Thyroid gland (tissue), 4 donors: ENCODE measurements around the gene P2RX3. TPM values are rescaled to one million over a fixed set of nuclear protein-coding genes. Genes with fewer than 3 reads are reported as not detected.

Source experiments
- DNase-seq, 2 donors: peaks; one replicate each; pipeline ENCODE4 v3.0.0-alpha.2; 2019
- H3K27ac ChIP-seq, 3 donors: fragments of 200-600 bp; sonication (generic); 1 replicate in 2 of 3; 2 replicates in 1 of 3; pipeline ENCODE4 v1.5.1; 2016 to 2019; ENCODE audit warnings: mild to moderate bottlenecking in 1 of 3, moderate library complexity in 1 of 3
- H3K27me3 ChIP-seq: fragments of 200-600 bp; sonication (generic); one replicate; pipeline ENCODE4 v1.5.1; 2019
- H3K36me3 ChIP-seq, 2 donors: fragments of 200-600 bp; sonication (generic); one replicate each; pipeline ENCODE4 v1.5.1; 2016 to 2019
- H3K4me1 ChIP-seq, 2 donors: fragments of 200-600 bp; sonication (generic); one replicate each; pipeline ENCODE4 v1.5.1; 2017 to 2019
- H3K4me3 ChIP-seq, 3 donors: fragments of 200-600 bp; sonication (generic); replicated peaks in 1 of 3; 1 replicate in 2 of 3; 2 replicates in 1 of 3; pipeline ENCODE4 v1.5.1; 2016; ENCODE audit warnings: mild to moderate bottlenecking in 1 of 3
- H3K9me3 ChIP-seq: fragments of 200-600 bp; sonication (generic); one replicate; pipeline ENCODE4 v1.5.1; 2017
- CTCF ChIP-seq, 6 experiments: fragments of 200-600 bp in 3 of 6; fragments of 450-650 bp in 3 of 6; sonication (generic) in 3 of 6; IDR thresholded peaks; one replicate each; pipeline ENCODE4 v1.5.1; 2016 to 2019; ENCODE audit warnings: antibody characterized with exemption in 6 of 6, mild to moderate bottlenecking in 2 of 6, inconsistent platforms in 1 of 6, moderate library complexity in 1 of 6
- POLR2A ChIP-seq, 2 donors: fragments of 450-650 bp; IDR thresholded peaks; one replicate each; pipeline ENCODE4 v1.6.1; 2017; ENCODE audit warnings: antibody characterized with exemption in 2 of 2, mild to moderate bottlenecking in 2 of 2, moderate library complexity in 1 of 2
- WGBS, 2 donors: methylation state at CpG; one replicate each; pipeline ENCODE4 v1.1.5; 2017; 5-methylcytosine and 5-hydroxymethylcytosine counted together
- intact Hi-C: fragments of 100-400 bp; cut with DNase I; formaldehyde crosslinking; loops from one replicate; pipeline ENCODE4 v1.15.1; 2023
- total RNA-seq, 4 donors: library from RNA; depleted of rRNA; stranded (reverse); fragments of >200 nt; gene quantifications; one replicate each; pipeline ENCODE4 v1.2.3, GENCODE V29; 2016

P2RX3 gene
- total RNA-seq, 4 donors from 2014 or later: not detected

GRCh38 chr11:57344826-57345225, 6.7 kb downstream of the P2RX3 start:
- H3K27me3 ChIP-seq: no peaks in the 10 kb centered on the region
- WGBS, 2 donors: 90 to 92% methylated on average over 10 of the region's 10 CpGs
- no peak overlapping the region for H3K27ac ChIP-seq
- intact Hi-C loops: loop anchor here (2.0 to 10.0 kb wide), 3 partner anchors 137 to 300 kb away; partner anchors contain the start of gene YPEL4
- no peaks in the 10 kb centered on the region for H3K36me3 ChIP-seq
- TF ChIP-seq CTCF (IDR thresholded peaks at IDR 0.05): no peak
- no peak for TF ChIP-seq POLR2A (IDR thresholded peaks at IDR 0.05)
- peaks cover 0 to 4% of the 10 kb centered on the region in 2 donors for H3K4me1 ChIP-seq
- DNase-seq: no peak
- no peaks in the 10 kb centered on the region for H3K9me3 ChIP-seq
- no peak overlapping the region for H3K4me3 ChIP-seq

- Histone ChIP-seq H3K4me1 (peaks cover 0 to 6% of the 10 kb centered on the region in 2 donors), H3K27me3 (no peaks in the 10 kb centered on the region), H3K27ac (no peak overlapping the region), H3K4me3 (no peak overlapping the region), H3K9me3 (no peaks in the 10 kb centered on the region), H3K36me3 (no peaks in the 10 kb centered on the region)
- intact Hi-C loops: loop anchor here (2.0 to 10.0 kb wide), 4 partner anchors 137 to 299 kb away; partner anchors contain the start of gene YPEL4
- TF ChIP-seq POLR2A (IDR thresholded peaks at IDR 0.05): no peak
- peak; percentile 55 to 83 (median 62) for TF ChIP-seq CTCF (IDR thresholded peaks at IDR 0.05)
- 21 to 24% methylated on average over 11 of the region's 11 CpGs for WGBS, 2 donors
- peak; percentile 77 to 78 for DNase-seq
Measured at GRCh38 chr11:57345555-57346211, 7.5 kb downstream of the P2RX3 start.

GRCh38 chr11:57347336-57347735, 9.2 kb downstream of the P2RX3 start:
- Histone ChIP-seq H3K36me3 (no peaks in the 10 kb centered on the region), H3K27ac (no peak overlapping the region), H3K4me1 (peaks cover 0 to 6% of the 10 kb centered on the region in 2 donors), H3K4me3 (no peak overlapping the region), H3K9me3 (no peaks in the 10 kb centered on the region), H3K27me3 (no peaks in the 10 kb centered on the region)
- no peak for TF ChIP-seq CTCF (IDR thresholded peaks at IDR 0.05)
- no peak for TF ChIP-seq POLR2A (IDR thresholded peaks at IDR 0.05)
- intact Hi-C loops: loop anchor here (2.0 to 10.0 kb wide), 3 partner anchors 135 to 297 kb away; partner anchors contain the start of gene YPEL4
- WGBS, 2 donors: 88 to 95% methylated on average over 5 to 9 of the region's 9 CpGs
- DNase-seq: no peak

- Histone ChIP-seq H3K9me3 (no peaks in the 10 kb centered on the region), H3K36me3 (no peaks in the 10 kb centered on the region), H3K27ac (no peak overlapping the region), H3K4me3 (no peak overlapping the region), H3K4me1 (peaks cover 0 to 6% of the 10 kb centered on the region in 2 donors), H3K27me3 (no peaks in the 10 kb centered on the region)
- no peak for DNase-seq
- intact Hi-C loops: loop anchor here (5.0 to 10.0 kb wide), 2 partner anchors 134 to 297 kb away; partner anchors contain the start of gene YPEL4
- no peak for TF ChIP-seq POLR2A (IDR thresholded peaks at IDR 0.05)
- no peak for TF ChIP-seq CTCF (IDR thresholded peaks at IDR 0.05)
- WGBS, 2 donors: 79 to 89% methylated on average over 3 to 6 of the region's 7 CpGs
Measured at GRCh38 chr11:57348052-57348451, 9.9 kb downstream of the P2RX3 start.

GRCh38 chr11:57348636-57349313, 10.6 kb downstream of the P2RX3 start:
- H3K36me3 ChIP-seq: no peaks in the 10 kb centered on the region
- H3K4me1 ChIP-seq: peaks cover 0 to 6% of the 10 kb centered on the region in 2 donors
- no peak overlapping the region for H3K4me3 ChIP-seq
- no peaks in the 10 kb centered on the region for H3K27me3 ChIP-seq
- no peak overlapping the region for H3K27ac ChIP-seq
- H3K9me3 ChIP-seq: no peaks in the 10 kb centered on the region
- intact Hi-C loops: loop anchor here (5.0 to 10.0 kb wide), 2 partner anchors 134 to 296 kb away; partner anchors contain the start of gene YPEL4
- TF ChIP-seq CTCF (IDR thresholded peaks at IDR 0.05) (no peak), POLR2A (IDR thresholded peaks at IDR 0.05) (no peak)
- DNase-seq: no peak
- WGBS, 2 donors: 92 to 95% methylated on average over 14 of the region's 14 CpGs
